Measurements from ENCODE around the gene SPEF2.

- TF ChIP-seq CTCF (conservative IDR thresholded peaks at IDR 0.05; ENCODE audit: low read length) (no peak), EZH2phosphoT487 (IDR thresholded peaks at IDR 0.05; ENCODE audit: borderline replicate concordance, low read depth, low read length) (no peak)
Measured at GRCh38 chr5:35647712-35648111, 30.0 kb downstream of the SPEF2 start.
